GM21528 (cell line): ENCODE measurements around the gene PDPR.
"Not testable (repeated sequence)": the region's sequence is repeated elsewhere in the genome, so short reads cannot be mapped to it uniquely, and the experiment has no call there.

ENCODE experiments used
- ATAC-seq: cut with Tn5 transposase; IDR thresholded peaks from one replicate; pipeline ENCODE4 v1.9.1; 2021; ENCODE audit warnings: mild to moderate bottlenecking, moderate library complexity; ENCODE audit not compliant: unreplicated experiment, low FRiP score

Gene PDPR

DNA sequence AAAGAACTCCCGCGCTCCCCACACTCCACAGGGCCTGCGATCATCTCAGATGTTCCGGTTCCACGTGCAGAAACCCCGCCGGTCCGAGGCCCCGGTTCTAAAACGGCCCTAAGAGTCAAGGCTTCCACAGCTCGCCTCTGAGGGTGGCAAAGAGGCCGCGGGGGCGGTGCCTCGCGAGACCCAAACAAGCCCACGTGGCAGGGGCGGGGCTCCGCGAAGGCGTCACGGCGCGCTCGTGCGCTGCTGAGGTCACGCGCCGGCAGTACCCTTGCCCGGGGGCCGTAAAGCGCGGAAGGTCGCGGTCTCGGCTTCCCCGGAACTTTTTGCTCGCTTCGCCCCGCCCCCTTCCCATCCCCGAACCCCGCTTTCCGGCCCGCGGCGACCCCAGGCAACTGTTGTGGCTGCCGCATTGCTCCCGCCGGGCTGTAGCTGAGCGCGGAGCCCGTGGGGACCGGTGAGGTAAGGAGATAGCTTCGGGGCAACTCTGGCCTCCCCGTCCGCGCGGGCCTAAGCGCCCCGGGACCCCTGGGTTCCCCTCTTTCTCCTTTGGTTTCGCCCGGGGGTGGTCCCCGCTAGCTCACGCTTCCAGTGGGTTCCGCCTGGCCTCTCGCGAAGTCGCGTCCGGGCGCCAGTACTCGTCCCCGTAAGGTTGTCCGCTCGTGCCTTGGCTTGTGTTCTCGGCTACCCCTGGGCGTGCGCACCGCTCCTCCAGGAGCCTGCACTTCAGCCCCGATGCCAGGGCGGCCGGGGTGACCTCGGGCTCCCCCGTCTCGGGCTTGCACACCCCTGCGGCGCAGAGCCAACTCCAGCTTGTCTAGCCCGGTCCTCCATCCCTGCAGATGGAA lies at the start of gene PDPR:
TSS of gene PDPR (plus strand) at position 351 of the 845 bp plus-strand sequence. CDS start 6,161 bp downstream, outside the sequence.
- peak; percentile 85 for ATAC-seq

DNA sequence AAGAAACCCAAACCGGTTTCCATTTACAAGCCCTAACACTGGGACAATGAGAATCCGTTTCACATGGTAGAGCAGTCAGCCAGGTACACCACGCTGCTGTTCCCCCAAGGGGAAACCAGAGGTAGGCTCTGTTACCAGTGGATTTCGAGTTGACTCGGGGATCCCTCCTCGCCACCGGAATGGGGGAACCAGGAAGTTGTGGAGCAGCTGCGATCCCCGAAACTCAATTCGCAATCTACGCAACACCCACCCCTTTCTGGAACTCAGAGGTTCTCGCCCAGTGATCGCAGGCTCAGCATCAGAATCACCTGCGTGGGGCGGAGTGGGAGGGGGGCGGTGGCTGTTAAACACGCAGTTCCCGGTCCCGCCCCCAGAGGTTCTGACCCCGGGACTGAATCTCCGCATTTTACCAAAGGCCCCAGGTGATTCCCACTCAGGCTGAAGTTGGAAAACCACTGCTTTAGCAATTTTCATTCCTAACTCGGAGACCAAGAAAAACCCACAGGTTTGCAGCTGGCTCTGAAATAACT lies 49.2 kb upstream of the PDPR start:
- ATAC-seq: not testable (repeated sequence)

DNA sequence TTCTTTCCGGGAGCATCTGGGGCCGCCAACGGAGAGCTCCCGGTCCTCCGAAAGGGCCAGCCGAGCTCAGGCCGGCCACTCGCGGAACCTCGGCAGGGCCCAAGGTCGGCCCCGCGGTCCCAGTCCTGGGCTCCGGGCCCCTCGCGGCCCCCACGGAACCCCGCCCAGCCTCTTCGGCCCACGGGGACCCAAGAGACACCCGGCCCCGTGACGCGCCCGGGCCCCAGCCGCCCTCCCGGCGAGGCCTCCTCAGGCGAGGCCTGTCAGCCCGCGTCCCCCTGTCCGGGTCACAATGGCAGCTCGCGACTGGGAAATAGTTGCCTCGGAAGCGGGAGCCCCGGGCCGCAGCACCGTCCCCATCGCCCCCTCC lies 48.8 kb upstream of the PDPR start:
- ATAC-seq: peak; percentile 41

DNA sequence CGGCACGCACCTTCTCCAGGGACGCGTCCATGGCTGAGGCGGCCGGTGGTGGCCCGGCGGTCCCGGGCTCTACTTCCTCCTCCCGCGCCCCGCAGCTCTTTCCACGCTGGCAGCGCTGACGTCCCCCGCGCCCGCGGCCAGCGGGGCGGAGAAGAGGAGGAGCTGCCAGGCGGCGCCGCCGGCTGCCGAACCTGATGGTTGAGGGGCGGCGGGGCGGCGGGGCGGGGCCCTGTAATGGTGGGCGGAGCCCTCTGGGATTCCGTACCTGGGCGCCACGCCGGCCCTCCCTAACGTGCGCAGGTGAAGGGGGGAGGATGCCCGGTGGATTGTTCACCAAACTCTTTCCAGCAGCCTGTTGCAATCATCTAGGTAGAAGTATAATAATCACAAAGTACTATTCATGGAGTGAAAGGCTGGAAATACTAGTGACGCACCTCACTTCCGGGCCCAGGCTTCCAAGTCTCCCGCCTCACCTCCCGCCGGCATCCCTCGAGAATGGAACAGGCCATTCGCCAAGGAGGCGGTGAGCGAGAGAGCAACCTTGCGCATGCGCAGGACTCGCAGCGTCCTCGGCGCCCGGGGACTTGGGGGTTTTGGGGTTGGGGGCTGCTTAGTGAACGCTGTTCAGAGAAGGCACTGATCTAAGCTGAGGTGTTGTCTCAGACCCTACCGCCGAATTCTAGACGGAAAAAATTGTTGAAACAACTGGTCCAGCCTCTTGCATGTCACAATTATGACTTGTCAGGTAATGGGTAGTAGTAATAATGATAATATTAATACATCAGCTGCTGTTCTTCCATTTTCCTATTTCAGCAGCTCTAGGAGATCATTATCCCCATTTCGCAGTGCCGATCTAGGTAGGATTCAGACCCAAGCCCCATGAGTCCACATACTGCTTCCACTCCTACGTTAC lies 48.1 kb upstream of the PDPR start:
- ATAC-seq: peak; percentile 90

DNA sequence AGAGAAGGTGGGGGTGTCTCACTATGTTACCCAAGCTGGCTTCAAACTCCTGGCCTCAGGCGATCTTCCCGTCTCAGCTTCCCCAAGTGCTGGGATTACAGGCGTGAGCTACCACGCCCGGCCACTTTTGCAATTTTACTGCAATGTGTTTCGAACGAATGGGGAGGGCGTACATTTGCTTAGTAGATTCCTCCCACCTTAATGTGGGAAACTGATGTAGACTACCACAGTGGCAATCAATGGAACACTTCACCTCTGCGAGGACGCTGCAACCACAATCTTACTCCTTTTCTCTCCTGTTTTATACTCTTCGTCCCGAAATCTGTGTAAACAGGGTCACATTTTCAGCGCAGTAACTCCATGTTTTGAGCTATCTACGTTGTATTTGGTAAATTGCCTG lies 47.4 kb upstream of the PDPR start:
- not testable (repeated sequence) for ATAC-seq

DNA sequence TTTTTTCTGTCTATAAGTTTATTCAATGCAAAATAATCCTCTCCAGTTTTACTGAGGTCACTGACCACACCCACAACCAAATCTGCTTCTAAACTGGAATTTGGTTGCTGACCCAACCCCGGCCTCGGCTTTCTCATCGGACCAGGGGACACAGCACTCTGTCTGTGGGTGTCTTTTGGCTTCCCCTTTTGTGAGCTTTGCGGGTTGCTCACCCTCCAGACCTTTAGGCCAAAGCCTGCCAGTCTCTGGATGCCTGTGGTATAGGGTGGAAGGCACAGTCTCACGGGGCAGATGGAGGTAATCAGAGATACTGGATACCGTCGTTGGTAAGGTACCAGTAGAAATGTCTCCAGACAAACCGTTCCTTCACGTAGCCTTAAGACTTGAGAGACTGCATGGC lies 35.1 kb upstream of the PDPR start:
- ATAC-seq: not testable (repeated sequence)

DNA sequence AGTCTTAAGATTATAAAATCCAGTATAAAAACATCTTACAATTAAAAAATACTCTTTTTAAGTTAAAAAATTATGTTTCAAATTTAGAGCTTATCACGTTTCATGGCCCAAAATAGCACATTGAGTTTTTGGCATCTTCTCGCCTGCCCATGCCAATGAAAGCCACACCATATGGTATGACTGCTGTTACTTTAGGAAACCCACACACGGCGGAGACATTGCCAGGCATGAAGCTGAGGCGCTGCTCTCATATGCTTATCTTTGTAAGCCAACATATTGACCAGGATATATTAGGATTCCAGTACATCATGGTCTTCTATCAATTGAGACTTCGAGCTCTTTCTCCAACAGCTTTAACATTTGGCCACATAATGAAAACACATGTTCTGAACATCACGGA lies 32.9 kb upstream of the PDPR start:
- not testable (repeated sequence) for ATAC-seq

DNA sequence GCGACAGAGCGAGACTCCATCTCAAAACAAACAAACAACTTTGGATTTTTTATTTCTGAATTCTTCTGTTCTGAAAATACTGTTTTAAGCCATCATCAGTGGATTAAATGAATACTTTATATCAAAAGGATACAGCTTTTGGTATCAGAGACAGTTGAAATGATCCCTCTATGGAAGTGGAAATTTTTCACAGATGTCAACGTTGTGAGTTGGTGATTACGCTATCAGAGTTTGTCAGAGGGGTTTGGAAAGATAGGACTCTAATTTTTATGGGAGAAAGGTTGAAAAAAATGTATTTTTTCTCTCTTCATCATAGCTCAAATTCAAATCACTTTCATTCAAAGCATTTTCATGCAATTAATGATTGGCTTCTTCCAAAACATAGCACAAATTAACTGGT lies 30.2 kb upstream of the PDPR start:
- ATAC-seq: not testable (repeated sequence)

DNA sequence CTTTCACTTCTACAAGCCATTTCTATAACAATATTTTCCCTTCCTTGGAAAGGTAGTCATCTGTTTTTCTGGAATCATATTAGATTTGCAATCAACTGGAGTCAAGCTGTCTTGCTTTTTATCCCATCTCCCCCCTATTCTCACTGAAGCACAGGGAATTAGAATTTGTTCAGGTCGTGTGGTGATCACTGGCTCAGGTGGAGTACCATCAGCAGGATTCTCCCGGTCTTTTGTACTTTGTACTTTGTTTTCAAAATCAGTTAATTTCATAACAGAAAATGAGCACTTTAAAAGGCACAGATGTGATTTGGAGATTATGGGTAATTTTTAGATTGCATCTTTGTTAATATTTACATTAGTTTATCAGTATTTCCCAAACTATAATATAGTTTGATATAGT lies 26.0 kb upstream of the PDPR start:
- ATAC-seq: not testable (repeated sequence)

DNA sequence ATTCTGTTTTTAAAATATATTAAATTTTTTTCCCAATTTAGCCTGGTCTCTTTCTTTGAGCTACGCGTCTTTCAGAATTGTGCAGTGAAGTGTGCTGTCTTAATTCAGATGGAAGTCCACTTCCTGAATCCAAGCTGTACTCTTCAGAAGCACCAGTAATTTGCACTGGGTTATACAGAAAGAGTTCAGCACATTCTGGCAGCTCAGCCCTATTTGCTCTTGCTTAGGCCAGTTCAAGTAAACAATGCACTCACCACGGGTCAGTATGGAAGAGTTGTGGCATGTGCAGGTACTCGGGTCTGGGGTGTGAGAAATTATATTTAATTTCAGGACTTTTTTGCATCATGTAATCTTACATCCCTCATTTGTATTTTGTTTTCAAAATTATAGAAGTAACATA lies 25.3 kb upstream of the PDPR start:
- not testable (repeated sequence) for ATAC-seq

DNA sequence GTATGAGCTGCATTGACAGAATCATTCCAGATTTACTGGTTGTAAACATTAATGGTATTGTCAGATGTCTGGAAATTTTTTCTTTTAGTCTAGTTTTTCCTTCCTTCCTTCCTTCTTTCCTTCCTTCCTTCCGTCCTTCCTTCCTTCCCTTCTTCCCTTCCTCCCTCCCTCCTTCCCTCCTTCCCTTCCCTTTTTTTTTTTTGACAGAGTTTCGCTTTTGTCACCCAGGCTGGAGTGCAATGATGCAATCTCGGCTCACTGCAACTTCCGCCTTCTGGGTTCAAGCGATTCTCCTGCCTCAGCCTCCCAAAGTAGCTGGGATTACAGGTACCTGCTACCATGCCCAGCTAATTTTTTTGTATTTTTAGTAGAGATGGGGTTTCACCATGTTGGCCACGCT lies 24.8 kb upstream of the PDPR start:
- ATAC-seq: not testable (repeated sequence)

DNA sequence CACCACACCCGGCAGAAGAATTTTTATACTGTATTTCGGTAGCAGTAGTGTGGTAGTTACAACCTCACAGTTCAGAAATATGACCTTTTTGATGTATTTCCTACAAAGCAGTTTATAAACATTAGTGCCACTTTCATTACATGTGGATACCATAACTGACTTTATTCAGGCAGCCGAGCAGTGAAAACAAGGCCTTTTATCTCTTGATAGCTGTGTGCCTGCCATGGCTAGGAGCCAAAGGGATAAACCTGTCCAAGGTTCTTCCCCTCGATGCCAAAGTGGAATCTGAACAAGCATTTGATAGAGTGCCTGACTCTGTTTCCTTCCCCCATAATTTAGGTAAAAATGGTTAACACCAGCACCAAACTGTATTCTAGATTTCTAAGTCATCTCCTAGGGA lies 23.0 kb upstream of the PDPR start:
- not testable (repeated sequence) for ATAC-seq

DNA sequence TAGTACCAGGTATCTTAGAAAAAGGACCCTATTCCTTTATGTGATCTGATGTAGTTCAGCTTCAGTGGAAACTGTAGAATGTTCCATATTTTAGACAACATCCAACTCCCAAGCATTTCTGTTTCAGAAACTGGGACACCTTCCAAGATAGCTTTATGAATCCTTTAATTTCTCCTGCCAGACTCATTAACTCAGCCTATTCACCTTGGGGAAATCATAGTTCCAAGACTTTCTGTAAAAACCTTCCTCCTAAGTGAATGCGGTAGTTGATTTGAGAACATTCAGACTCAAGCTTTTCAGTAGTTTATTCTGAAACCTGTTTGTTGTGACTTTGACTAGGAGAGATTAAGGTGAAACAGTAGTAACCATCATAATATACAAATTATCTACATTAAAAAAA lies 20.0 kb upstream of the PDPR start:
- not testable (repeated sequence) for ATAC-seq

DNA sequence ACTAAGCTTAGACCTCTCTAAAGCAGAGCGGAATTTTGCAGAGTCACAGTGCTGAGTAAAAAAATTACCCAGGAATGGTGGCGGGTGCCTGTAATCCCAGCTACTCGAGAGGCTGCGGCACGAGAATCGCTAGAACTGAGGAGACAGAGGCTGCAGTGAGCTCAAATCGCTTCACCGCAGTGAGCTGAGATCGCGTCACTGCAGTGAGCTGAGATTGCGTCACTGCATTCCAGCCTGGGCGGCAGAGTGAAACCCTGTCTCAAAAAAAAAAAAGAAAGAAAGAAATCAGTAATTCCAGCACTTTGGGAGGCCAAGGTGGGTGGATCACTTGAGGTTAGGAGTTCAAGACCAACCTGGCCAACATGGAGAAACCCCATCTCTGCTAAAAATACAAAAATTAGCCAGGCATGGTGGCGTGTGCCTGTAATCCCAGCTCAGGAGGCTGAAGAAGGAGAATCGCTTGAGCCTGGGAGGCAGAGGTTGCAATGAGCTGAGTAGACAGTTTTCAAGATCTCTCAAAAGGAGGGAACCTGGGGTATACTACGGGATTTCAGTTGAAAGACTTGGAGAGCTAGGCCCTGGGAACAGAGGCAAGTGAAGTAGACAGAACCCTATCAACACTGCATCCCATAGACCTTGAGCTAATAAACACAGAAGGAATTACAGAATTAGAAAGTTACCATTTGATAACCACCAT lies 4.4 kb upstream of the PDPR start:
- ATAC-seq: not testable (repeated sequence)

DNA sequence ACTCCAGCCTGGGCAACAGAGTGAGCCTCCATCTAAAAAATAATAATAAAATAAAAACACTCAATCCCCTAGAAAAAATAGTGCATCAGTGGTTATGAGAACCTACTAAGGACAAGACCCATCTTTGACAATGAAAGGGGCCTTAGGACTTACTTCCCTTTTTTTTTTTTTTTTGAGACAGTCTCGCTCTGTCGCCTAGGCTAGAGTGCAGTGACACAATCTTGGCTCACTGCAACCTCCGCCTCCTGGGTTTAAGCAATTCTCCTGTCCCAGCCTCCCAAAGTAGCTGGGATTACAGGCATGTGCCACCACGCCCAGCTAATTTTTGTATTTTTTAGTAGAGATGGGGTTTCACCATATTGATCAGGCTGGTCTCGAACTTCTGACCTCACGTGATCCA lies 2.0 kb upstream of the PDPR start:
- ATAC-seq: not testable (repeated sequence)

DNA sequence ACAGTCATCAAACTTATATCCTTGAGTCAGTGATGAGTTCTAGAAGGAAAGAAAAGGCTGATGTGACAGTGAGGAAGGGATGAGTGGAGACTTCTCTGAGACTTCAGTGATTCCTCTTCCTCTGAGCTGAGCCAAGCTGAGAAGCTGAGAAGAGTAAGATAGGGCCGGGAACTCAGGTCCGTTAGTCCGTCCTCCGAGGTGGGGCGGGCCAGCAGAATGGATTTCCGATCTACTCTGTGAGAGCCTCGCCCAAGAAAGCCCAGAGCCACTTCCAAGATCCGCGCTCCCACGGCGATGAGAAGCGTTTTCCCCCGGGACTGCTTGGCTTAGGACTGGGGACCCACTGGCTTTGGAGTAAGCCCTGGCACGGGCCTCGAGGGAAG lies 542 bp upstream of the PDPR start:
- peak; percentile 34 for ATAC-seq

DNA sequence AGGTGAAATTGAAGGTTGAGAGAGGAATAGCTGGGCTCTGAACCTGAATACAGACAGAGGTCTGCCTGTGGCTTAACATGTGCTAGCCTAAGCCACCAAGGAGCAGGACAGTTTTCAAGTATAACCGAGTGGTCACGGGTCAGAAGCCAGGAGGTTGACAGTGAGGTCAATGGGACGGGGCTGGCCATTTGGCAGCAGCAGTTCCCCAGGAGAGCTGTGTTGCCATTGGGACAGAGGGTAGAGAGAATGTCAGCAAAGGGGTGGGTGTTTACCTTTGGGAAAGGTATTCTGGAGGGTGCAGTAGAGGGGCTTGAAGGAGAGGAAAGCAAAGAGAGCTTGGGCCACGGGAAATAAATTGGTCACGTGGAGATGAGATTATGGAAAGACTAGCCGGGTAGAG lies 4.2 kb downstream of the PDPR start:
- not testable (repeated sequence) for ATAC-seq

DNA sequence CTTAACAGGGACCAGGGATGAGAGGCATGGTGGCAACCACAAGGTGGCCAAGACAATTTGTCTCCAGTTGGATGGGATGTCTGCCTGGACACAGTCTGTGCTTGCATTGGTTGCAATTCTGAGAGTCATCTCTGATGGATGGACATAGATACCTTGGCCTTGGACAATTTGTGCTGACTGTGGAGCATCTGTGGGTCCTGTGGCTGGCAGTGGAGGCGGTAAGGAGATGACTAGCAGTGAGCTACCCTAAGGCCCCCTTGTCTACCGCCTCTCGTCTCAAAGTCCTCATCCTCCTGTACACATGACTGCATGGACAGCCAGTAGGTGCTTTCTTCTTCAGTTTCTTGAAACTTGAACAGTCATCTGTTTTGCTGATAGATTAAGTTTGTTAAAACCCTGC lies 4.6 kb downstream of the PDPR start:
- ATAC-seq: not testable (repeated sequence)

DNA sequence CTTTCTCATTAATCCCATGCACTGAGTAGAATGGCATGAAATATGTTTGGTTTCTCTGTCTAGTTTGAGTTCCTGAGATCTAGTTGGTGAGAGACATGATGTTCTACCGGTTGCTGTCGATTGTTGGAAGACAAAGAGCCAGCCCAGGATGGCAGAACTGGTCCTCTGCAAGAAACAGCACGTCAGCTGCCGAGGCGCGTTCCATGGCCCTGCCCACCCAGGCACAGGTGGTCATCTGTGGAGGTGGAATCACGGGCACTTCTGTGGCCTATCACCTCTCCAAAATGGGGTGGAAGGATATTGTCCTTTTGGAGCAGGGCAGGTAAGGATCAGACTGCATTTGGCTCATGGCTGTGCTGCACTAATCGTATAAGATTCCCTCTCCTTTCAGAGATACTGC lies 6.3 kb downstream of the PDPR start:
- not testable (repeated sequence) for ATAC-seq

DNA sequence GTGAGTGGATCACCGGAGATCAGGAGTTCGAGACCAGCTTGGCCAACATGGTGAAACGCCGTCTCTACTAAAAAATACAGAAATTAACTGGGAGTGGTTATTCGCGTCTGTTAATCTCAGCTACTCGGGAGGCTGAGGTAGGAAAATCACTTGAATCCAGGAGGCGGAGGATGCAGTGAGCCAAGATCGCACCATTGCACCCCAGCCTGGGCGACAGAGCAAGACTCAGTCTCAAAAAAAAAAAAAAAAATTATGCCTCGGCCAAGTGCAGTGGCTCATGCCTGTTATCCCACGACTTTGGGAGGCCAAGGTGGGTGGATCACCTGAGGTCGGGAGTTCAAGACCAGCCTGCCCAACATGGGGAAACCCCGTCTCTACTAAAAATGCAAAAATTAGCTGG lies 9.7 kb downstream of the PDPR start:
- ATAC-seq: not testable (repeated sequence)
